ENCODE results near the gene PROM2. TPM values are rescaled to one million over a fixed set of nuclear protein-coding genes. Genes with fewer than 3 reads are reported as not detected.

The PROM2 gene
- total and polyA plus RNA-seq, 2 donors from 2014 or later, result 55.6 to 65.6 TPM

GRCh38 chr2:95299961-95300360, 25.7 kb downstream of the PROM2 start:
- Histone ChIP-seq H3K36me3 (ENCODE audit: control insufficient read depth in 2 of 3, insufficient read depth in 3 of 3, low read length in 3 of 3) (no peaks in the 10 kb centered on the region), H3K9ac (ENCODE audit: low read length in 3 of 3) (peak overlapping the region in 1 of 3 donors; percentile 7), H3K27me3 (ENCODE audit: control insufficient read depth, insufficient read depth, low read length) (no peaks in the 10 kb centered on the region), H3K27ac (ENCODE audit: low read depth in 2 of 2, low read length in 2 of 2) (peak overlapping the region; percentile 63 to 76), H3K4me3 (ENCODE audit: low read length in 3 of 3) (no peak overlapping the region), H3K4me1 (ENCODE audit: control insufficient read depth in 2 of 3, insufficient read depth in 2 of 3, low read depth in 1 of 3, low read length in 3 of 3) (peaks cover 0 to 31% (median 24%) of the 10 kb centered on the region in 3 donors), H3K9me3 (ENCODE audit: control insufficient read depth in 2 of 3, insufficient read depth in 1 of 3, low read length in 3 of 3) (no peaks in the 10 kb centered on the region)
- intact Hi-C loops (cut with DNase I), result no loop called here
- DNase-seq, result no peak
- TF ChIP-seq, protein P1, sequence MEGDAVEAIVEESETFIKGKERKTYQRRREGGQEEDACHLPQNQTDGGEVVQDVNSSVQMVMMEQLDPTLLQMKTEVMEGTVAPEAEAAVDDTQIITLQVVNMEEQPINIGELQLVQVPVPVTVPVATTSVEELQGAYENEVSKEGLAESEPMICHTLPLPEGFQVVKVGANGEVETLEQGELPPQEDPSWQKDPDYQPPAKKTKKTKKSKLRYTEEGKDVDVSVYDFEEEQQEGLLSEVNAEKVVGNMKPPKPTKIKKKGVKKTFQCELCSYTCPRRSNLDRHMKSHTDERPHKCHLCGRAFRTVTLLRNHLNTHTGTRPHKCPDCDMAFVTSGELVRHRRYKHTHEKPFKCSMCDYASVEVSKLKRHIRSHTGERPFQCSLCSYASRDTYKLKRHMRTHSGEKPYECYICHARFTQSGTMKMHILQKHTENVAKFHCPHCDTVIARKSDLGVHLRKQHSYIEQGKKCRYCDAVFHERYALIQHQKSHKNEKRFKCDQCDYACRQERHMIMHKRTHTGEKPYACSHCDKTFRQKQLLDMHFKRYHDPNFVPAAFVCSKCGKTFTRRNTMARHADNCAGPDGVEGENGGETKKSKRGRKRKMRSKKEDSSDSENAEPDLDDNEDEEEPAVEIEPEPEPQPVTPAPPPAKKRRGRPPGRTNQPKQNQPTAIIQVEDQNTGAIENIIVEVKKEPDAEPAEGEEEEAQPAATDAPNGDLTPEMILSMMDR (IDR thresholded peaks at IDR 0.05; ENCODE audit: borderline replicate concordance, extremely low read depth, insufficient read depth), result no peak
- no peak for FAIRE-seq

- DNase-seq (peak in 3 of 5 donors; percentile 56 to 86 (median 68)), FAIRE-seq (no peak)
- TF ChIP-seq, protein P1 (IDR thresholded peaks at IDR 0.05; ENCODE audit: borderline replicate concordance, extremely low read depth, insufficient read depth), result no peak
- Histone ChIP-seq H3K4me1 (ENCODE audit: control insufficient read depth in 2 of 3, insufficient read depth in 2 of 3, low read depth in 1 of 3, low read length in 3 of 3) (peaks cover 2 to 32% (median 24%) of the 10 kb centered on the region in 3 donors), H3K36me3 (ENCODE audit: control insufficient read depth in 2 of 3, insufficient read depth in 3 of 3, low read length in 3 of 3) (no peaks in the 10 kb centered on the region), H3K27me3 (ENCODE audit: control insufficient read depth, insufficient read depth, low read length) (no peaks in the 10 kb centered on the region), H3K4me3 (ENCODE audit: low read length in 3 of 3) (no peak overlapping the region), H3K27ac (ENCODE audit: low read depth in 2 of 2, low read length in 2 of 2) (peak overlapping the region; percentile 63 to 76), H3K9me3 (ENCODE audit: control insufficient read depth in 2 of 3, insufficient read depth in 1 of 3, low read length in 3 of 3) (no peaks in the 10 kb centered on the region), H3K9ac (ENCODE audit: low read length in 3 of 3) (peak overlapping the region in 1 of 3 donors; percentile 7)
- intact Hi-C loops (cut with DNase I), result no loop called here
Observed at GRCh38 chr2:95300450-95300849, 26.2 kb downstream of the PROM2 start.

DNA sequence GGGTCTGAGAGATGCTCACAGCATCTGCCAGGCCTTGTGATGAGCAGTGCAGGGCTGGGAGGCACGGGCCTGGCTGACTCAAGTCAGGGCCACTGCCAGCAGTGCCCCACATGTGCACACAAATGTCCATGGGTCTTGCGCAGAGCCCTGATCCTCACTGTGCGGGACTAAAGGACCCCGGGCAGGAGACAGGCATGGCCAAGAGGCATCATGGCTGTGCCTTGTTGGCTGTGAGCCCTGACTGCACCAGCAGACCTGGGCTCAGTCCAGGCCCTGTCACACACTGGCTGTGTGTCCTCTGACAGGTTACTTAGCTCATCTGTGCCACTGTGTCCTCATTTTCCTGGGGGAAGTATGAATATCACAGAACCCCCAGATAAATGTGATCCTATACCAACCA, 26.9 kb downstream of the PROM2 start:
- no peaks in the 10 kb centered on the region for H3K9me3 ChIP-seq (ENCODE audit: control insufficient read depth in 2 of 3, insufficient read depth in 1 of 3, low read length in 3 of 3)

More for the DNA sequence above, 26.9 kb downstream of the PROM2 start:
- TF ChIP-seq, protein P1 (IDR thresholded peaks at IDR 0.05; ENCODE audit: borderline replicate concordance, extremely low read depth, insufficient read depth), result no peak
- FAIRE-seq (no peak), DNase-seq (no peak)
- Histone ChIP-seq H3K27me3 (ENCODE audit: control insufficient read depth, insufficient read depth, low read length) (no peaks in the 10 kb centered on the region), H3K4me1 (ENCODE audit: control insufficient read depth in 2 of 3, insufficient read depth in 2 of 3, low read depth in 1 of 3, low read length in 3 of 3) (peaks cover 6 to 34% (median 24%) of the 10 kb centered on the region in 3 donors), H3K4me3 (ENCODE audit: low read length in 3 of 3) (no peak overlapping the region), H3K9ac (ENCODE audit: low read length in 3 of 3) (peak overlapping the region in 1 of 3 donors; percentile 41), H3K36me3 (ENCODE audit: control insufficient read depth in 2 of 3, insufficient read depth in 3 of 3, low read length in 3 of 3) (no peaks in the 10 kb centered on the region), H3K27ac (ENCODE audit: low read depth in 2 of 2, low read length in 2 of 2) (peak overlapping the region; percentile 53 to 76)
- intact Hi-C loops (cut with DNase I), result no loop called here
